Body of pancreas (tissue), 4 donors: Measurements from ENCODE around the gene ESYT1.

ENCODE experiments used
- POLR2A ChIP-seq, 3 donors: fragments of 450-650 bp; IDR thresholded peaks; one replicate each; pipeline ENCODE4 v1.6.1; 2016; ENCODE audit warnings: antibody characterized with exemption in 3 of 3, mild to moderate bottlenecking in 2 of 3
- TF ChIP-seq, protein P1 (sequence below), 7 experiments: fragments of 450-650 bp in 4 of 7; fragments of 200-600 bp in 3 of 7; sonication (generic) in 3 of 7; IDR thresholded peaks; one replicate each; pipeline ENCODE4 v1.5.1; 2016 to 2019; ENCODE audit warnings: antibody characterized with exemption in 7 of 7

DNA sequence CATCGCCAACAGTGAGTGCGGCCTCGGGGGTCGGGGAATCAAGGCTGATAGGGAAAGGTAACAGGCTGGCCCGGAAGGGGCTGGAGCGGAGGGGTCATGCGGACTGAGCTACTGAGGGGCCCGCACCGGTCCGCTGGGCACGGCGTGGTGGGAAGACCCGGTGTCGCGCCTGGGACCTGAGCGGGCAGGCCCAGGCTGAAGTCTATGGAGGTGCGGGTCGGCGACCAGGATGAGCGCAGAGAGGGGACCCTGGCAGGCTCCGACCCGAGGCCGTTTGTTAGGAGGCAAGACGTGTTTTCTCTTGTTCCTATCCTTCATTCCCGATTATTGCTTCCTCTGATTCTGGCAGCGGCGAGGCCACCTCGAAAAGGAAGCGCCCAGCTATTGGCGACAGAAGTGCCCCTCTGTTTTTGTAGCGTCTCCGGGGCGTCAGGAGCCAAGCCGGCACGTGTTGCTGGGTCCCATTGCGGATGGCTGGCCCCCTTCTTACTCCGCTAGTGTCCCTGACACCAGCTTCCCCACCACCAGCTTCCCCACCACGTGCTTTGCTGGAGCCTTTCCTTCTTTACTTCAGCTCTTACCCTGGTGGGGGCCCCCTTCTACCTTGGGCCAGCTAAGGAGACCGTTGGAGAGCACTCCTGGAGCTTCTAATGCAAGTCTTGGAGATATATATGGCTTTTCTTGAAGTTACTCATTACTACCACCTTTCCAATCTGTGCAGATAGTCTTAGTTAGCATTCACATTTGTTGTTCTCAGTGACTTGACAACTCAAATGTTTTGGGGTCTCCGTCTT is 23.1 kb upstream of the ESYT1 start:
- TF ChIP-seq, protein P1, sequence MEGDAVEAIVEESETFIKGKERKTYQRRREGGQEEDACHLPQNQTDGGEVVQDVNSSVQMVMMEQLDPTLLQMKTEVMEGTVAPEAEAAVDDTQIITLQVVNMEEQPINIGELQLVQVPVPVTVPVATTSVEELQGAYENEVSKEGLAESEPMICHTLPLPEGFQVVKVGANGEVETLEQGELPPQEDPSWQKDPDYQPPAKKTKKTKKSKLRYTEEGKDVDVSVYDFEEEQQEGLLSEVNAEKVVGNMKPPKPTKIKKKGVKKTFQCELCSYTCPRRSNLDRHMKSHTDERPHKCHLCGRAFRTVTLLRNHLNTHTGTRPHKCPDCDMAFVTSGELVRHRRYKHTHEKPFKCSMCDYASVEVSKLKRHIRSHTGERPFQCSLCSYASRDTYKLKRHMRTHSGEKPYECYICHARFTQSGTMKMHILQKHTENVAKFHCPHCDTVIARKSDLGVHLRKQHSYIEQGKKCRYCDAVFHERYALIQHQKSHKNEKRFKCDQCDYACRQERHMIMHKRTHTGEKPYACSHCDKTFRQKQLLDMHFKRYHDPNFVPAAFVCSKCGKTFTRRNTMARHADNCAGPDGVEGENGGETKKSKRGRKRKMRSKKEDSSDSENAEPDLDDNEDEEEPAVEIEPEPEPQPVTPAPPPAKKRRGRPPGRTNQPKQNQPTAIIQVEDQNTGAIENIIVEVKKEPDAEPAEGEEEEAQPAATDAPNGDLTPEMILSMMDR (IDR thresholded peaks at IDR 0.05): no peak
- TF ChIP-seq POLR2A (IDR thresholded peaks at IDR 0.05): no peak
